Cardiac fibroblast (primary cell): ENCODE measurements around the gene PDK2.

Experiments
- DNase-seq, 2 donors: peaks; one replicate each; pipeline versions ENCODE4 v3.0.0 to v3.0.0-alpha.2; 2010; ENCODE audit warnings: low read depth in 2 of 2
- H3K4me3 ChIP-seq, 2 donors: replicated peaks in 1 of 2; 1 replicate in 1 of 2; 2 replicates in 1 of 2; pipeline ENCODE4 v1.5.1; 2011; ENCODE audit warnings: low read depth in 2 of 2, low read length in 2 of 2, mild to moderate bottlenecking in 2 of 2, moderate library complexity in 1 of 2
- CTCF ChIP-seq: IDR thresholded peaks from one replicate; pipeline ENCODE4 v1.5.1; 2011; ENCODE audit warnings: low read depth, mild to moderate bottlenecking, low read length, inconsistent platforms

Gene PDK2

GRCh38 chr17:50093246-50093645, 1.9 kb upstream of the PDK2 start:
- H3K4me3 ChIP-seq = no peak overlapping the region
- DNase-seq = no peak
- no peak for TF ChIP-seq CTCF

DNA sequence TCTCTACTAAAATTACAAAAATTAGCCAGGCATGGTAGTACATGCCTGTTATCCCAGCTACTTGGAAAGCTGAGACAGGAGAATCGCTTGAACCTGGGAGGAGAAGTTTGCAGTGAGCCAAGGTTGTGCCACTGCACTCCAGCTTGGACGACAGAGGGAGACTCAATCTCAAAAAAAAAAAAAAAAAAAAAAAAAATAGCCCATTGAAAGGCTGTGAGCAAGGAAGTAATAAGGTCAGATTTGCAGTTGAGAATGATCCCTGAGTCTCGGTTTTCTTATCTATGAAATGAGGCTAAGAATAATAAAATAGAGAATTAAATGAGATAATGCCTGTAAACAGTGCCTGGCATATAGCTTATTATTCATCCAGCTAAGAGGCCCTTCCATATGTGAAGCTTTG, 1.3 kb upstream of the PDK2 start:
- no peak for TF ChIP-seq CTCF
- no peak overlapping the region for H3K4me3 ChIP-seq
- DNase-seq = no peak

- peak overlapping the region; percentile 46 to 92 for H3K4me3 ChIP-seq
- peak; percentile 76 for TF ChIP-seq CTCF
- peak; percentile 90 to 92 for DNase-seq
Observed at GRCh38 chr17:50094243-50094752, 853 bp upstream of the PDK2 start.

- TF ChIP-seq CTCF = no peak
- peak in 1 of 2 donors; percentile 38 for DNase-seq
- H3K4me3 ChIP-seq = peak overlapping the region; percentile 92
Observed at GRCh38 chr17:50095626-50096037, 481 bp downstream of the PDK2 start.

DNA sequence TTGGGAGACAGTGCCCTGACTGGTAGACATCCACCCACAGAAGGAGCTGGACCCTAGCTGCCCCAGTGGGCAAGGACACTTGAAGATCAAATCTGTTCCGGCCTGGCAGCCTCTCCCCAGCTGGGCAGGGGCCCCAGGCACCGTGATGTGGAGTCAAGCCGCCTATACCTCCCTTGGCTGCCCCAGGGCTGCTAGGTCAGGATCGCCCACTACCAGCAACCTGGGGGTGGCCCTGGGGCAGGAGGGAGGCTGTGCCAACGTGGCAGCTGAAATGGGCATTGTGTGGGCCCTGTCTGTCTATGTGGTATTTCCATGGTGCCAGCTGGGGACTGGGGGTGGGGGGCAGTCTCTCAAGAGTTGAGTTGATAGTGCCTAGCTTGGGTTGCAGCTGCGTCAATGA, 941 bp downstream of the PDK2 start:
- DNase-seq = no peak
- H3K4me3 ChIP-seq = peak overlapping the region; percentile 92
- TF ChIP-seq CTCF = no peak

DNA sequence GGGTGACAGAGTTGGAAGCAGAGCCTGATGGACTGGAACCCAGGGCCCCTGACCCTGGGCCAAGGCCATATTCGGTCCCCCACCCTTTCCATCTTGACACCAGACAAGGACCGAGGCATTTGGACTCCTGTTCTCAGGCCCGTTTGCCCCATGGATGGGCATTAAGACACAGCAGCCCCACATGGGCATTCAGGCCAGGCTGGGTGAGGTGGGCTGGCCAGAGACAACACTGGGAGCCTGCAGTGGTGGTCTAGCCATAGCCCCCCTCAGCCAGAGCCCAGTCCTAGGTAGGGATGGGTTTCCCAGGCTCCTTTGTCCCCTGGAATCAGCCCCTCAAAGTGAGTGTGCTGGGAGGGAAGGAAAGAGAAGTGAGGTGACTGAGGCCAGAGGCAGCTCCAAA, 1.6 kb downstream of the PDK2 start:
- no peak for TF ChIP-seq CTCF

GRCh38 chr17:50097455-50097854, 2.3 kb downstream of the PDK2 start:
- DNase-seq = no peak
- no peak for TF ChIP-seq CTCF
- H3K4me3 ChIP-seq = no peak overlapping the region

More for the DNA sequence above, 1.6 kb downstream of the PDK2 start:
- no peak for DNase-seq
- H3K4me3 ChIP-seq = no peak overlapping the region
